ENCODE measurements around the gene ABTB2.

ABTB2 gene

GRCh38 chr11:34280945-34281872, 76.6 kb downstream of the ABTB2 start:
- DNase-seq, result no peak

DNA sequence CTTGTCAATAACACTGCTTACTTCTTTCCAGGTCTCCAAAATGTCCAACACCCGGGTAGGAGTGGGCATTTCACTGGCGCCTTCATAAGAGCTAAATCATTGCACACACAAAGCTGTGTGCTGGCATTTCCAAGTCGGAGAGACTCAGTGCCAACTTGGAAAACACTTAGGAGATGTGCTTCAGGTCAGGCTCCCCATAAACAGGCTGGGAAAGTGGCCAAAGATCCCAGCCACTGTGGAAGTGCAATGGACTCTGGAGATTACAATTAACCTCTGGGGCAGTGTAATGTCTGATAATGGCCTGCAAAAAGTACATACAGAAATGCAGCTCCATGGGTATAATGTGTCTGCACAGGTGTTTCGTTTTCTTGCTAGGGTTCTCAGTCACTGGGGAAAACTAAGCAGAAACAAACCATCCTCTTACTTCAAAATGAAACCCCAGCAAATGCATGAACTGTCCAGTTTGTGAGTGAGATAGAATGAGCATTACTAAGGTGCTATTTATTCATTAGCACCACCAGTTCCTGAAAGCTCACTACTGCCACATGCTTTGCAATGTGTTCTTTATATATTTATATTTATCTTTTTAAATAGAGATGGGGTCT, 79.0 kb downstream of the ABTB2 start:
- DNase-seq, result no peak

- no peak for DNase-seq
These were observed 79.6 kb downstream of the ABTB2 start for GRCh38 chr11:34278175-34278574.

GRCh38 chr11:34277171-34277570, 80.6 kb downstream of the ABTB2 start:
- no peak for DNase-seq

GRCh38 chr11:34276352-34276864, 81.4 kb downstream of the ABTB2 start:
- DNase-seq, result no peak

DNA sequence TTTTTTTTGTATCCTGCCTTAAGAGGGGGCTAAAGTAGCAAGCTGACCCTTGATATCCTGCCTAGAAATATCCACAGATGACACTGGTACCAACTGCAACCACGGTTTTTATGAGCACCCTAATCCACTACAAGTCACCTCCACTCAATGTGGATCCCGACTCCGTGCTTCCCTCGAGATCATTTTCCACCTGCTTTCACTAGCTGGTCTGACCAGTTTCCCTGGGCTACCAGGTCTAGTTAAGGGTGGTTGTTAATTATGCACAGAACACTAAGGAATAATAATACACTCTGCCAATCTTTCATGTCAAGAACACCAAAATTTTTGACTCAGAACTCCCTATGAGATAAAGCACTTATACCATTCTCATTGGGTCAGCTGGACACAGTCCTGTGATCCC, 82.3 kb downstream of the ABTB2 start:
- no peak for DNase-seq

- DNase-seq, result peak; percentile 90
These were observed 83.0 kb downstream of the ABTB2 start for GRCh38 chr11:34274712-34275398.

- DNase-seq, result no peak
These were observed 84.7 kb downstream of the ABTB2 start for GRCh38 chr11:34273099-34273498.

GRCh38 chr11:34271727-34272126, 86.1 kb downstream of the ABTB2 start:
- DNase-seq, result no peak

GRCh38 chr11:34270711-34271110, 87.1 kb downstream of the ABTB2 start:
- no peak for DNase-seq

DNA sequence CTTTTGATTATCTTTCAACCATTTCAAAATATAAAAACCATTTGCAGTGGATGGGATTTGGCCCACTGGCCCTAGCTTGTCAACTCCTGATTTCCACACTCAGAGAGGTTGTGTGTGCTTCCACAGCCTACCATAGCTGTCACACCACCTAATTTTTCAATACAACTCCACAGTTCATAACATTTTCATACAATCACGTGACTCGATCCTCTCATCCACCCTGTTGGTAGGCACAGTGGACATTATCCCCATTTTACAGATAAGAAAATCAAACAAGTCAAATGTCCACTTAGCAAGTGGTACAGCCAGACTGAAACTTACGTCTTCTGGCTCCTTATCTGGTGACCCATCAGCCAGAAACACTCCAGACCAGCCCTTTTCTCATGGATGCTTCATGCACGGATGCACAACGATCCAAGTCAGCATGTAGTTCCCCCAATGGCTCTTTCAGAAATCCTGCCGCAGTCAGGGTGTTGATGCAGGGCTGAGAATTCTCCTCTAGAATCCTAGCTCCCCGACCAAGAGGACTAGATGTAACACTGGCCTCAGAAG, 88.0 kb downstream of the ABTB2 start:
- no peak for DNase-seq

GRCh38 chr11:34268906-34269430, 88.8 kb downstream of the ABTB2 start:
- DNase-seq, result no peak

GRCh38 chr11:34267417-34267816, 90.4 kb downstream of the ABTB2 start:
- DNase-seq, result no peak

DNA sequence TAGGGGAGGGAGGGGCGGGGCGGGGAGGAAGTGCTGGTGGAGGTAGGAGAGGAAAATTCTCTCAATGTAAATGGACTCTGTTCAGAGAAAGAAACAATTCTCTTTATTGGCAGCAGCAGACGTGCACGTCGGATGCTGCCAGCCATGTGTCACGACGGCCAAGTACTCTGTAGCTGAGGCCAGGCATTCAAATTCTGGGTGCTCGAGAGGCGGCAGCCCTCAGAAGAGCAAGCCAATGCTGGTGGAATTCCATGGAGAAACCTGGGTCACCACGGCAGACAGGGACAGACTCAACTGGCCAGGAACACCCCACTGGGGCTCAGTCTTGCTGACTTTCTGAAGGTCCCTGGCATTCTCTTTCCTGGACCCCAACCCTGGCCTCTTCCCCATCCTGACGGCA, 90.8 kb downstream of the ABTB2 start:
- peak; percentile 71 for DNase-seq

DNA sequence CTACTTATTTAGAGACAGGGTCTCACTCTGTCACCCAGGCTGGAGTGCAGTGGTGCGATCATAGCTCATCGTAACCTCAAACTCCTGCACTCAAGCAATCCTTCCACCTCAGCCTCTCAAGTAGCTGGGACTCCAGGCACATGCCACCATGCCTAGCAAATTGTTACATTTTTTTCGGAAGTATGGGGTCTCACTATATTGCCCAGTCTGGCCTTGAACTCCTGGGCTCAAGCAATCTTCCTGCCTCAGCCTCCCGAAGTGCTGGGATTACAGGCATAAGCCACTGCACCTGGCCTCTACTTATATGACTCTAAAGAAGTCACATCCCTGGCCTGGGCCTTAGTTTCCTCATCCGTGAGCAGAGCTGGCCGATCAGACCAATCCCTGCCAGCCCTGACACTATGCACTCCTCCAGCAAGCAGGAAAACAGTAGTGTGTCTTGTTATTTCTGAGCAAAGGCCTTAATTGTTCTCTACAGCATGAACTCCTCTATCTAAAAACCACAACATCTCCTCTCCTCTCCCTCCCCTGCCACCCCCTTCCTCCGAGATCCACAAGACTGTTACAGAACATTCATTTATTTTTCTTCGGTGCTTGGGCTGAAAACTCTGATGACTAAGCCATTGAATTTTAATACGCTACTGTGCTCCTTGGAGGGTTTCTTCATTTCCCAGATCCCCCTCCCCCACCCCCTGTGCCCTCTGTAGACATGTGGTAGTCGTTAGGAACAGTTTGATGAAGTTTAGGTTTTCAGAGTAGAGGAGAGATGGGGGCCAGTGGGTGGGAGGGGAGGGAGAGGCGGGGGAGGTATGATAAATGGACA, 91.5 kb downstream of the ABTB2 start:
- peak; percentile 78 for DNase-seq

GRCh38 chr11:34264303-34265110, 93.3 kb downstream of the ABTB2 start:
- no peak for DNase-seq

GRCh38 chr11:34263441-34264091, 94.2 kb downstream of the ABTB2 start:
- no peak for DNase-seq

GRCh38 chr11:34262531-34263081, 95.2 kb downstream of the ABTB2 start:
- DNase-seq, result no peak

GRCh38 chr11:34261820-34262219, 96.0 kb downstream of the ABTB2 start:
- no peak for DNase-seq

DNA sequence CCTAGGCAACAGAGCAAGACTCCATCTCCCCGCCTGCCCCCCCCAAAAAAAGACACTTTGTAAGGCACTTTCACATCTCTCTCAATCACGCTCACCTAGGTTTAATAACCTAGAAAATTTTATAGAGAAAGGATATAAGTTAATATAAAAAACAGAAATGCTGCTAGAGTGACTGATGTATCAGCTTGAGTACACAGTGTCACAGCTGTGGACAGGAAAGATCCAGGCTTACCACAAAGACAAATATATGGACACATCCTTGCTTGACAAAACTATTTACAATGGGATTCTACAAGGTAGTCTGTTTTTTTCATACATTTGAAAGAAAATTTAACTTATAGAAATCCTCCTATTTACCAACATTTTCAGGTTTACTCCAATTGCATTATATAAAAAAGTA, 96.7 kb downstream of the ABTB2 start:
- DNase-seq, result no peak
